SH-SY5Y (cell line): Measurements from ENCODE around the gene TMEM187.

Experiments used
- GATA2 ChIP-seq: IDR thresholded peaks from 2 replicates; pipeline ENCODE4 v1.6.1; 2011; ENCODE audit warnings: mild to moderate bottlenecking, low read depth, low read length
- GATA3 ChIP-seq: IDR thresholded peaks from 2 replicates; pipeline ENCODE4 v1.6.1; 2011; ENCODE audit warnings: low read depth, mild to moderate bottlenecking, low read length, moderate library complexity

TMEM187 gene

DNA sequence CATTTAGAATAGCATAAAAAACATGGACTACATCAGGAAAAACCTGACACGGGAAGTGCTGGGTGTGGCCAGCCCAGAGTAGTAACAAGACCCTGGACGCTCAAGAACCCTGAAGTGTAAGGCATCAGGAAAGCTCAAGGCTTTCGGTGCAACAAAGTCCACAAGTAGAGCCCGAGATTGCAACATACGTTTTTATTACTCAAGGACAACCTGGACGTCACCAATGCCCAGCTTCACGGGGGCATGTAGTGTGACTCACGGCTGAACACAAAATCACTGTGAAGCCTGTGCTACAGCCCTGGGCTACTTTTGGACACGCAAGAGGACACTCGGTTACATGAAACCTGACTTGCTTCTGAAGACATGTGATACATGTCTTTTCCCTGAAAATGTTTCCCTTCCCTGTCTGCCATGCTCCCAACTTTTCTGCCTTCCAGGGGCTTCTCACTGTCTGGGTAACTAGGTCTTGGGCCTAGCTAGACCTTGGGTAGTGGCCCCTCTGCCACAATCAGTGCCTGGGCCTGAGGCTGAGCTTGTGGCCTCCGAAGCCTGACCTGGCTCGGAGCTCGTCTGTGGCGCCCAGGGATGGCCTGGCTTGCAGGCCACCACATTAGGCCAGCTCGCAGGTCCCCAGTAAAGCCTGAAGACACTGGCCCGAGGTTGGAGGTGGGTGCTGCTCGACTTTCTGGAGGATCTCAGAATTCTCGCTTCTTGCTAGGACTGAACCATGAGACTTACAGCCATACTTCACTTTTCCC, 38.0 kb downstream of the TMEM187 start:
- TF ChIP-seq GATA2 (no peak), GATA3 (no peak)

DNA sequence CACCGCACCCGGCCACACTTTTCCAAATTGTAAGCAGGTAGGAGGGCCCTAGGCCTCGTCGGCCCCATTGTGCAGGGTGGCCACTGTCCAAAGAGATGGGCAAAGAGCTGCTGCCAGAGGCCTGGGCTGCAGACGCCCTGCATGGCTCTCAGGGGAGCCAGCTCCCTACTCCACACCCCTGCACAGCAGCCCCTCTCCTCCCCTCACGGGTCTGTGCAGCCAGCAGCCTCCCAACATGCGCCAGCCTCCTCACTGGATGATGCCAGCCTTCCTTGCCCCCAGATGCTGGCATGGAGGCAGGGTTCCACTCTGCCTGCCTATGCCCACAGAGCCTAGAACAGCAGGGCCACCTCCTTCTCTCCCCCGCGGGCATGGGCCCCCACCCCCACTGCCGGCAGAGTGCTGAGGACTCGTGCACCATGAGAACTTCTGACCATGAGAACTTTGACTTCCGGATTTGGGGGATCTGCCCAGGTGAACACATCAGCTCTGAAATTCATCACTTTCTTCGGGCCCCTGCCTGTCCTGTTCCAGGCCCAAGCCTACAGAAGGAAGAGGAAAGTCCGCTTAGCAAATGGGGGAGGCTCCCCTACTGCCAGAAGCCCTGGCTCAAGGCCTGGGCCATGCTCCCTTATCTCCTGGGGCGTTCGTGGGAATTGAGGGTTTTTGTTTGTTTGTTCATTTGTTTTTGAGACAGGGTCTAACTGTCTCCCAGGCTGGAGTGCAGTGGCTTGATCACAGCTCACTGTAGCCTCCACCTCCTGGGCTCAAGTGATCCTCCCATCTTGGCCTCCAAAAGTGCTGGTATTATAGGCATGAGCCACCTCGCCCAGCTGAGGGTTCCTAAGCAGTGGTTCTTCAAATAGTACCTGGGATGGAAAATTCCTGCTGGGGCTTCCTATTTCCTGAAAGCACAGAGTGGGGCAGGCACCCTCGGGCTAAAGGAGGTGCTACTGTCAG, 39.1 kb downstream of the TMEM187 start:
- TF ChIP-seq GATA3 (no peak), GATA2 (no peak)

GRCh38 chrX:154012336-154012991, 39.9 kb downstream of the TMEM187 start:
- TF ChIP-seq GATA2 (no peak), GATA3 (no peak)

- no peak for TF ChIP-seq GATA2
- TF ChIP-seq GATA3: no peak
Observed at GRCh38 chrX:154013001-154013421, 40.5 kb downstream of the TMEM187 start.

- TF ChIP-seq GATA2: no peak
- no peak for TF ChIP-seq GATA3
Observed at GRCh38 chrX:154013614-154014360, 41.2 kb downstream of the TMEM187 start.

DNA sequence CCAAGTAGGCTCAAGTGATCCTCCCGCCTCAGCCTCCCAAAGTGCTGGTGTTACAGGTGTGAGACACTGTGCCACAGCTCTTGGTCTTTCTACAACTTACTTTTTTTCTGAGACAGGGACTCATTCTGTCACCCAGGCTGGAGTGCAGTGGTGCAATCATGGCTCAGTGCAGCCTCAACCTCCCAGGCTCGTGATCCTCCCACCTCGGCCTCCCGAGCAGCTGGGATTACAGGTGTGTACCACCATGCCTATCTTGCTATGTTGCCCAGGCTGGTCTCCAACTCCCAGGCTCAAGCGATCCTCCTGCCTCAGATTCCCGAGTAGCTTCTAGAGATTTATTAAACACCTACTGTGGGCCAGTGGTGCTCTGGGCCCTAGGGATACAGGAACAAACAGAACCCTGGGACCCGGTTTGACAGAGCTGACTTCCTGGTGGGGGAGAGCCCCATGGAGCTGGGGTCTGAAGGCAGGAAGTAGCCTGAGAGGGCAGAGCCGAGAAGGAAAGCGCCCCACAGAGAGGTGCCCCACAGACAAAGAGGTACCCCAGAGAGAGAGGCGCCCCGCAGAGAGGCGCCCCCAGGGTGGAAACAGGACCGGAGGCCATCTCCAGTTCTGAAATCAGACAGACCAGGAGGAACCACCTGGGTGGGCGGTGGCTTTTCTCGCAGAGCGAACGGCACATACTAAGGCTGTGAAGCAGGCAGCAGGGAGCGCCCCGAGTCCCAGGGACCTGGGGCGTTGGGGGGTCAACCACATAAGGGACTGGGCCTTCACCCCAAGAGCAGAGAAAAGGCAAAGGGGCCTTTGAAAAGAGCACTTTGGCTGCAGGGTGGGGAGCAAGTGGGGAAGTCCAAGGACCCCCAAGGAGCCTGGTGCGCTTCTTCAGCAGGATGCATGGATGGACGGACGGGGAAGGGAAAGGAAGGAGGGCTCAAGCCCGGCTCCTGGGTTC, 42.2 kb downstream of the TMEM187 start:
- TF ChIP-seq GATA3 (no peak), GATA2 (no peak)

DNA sequence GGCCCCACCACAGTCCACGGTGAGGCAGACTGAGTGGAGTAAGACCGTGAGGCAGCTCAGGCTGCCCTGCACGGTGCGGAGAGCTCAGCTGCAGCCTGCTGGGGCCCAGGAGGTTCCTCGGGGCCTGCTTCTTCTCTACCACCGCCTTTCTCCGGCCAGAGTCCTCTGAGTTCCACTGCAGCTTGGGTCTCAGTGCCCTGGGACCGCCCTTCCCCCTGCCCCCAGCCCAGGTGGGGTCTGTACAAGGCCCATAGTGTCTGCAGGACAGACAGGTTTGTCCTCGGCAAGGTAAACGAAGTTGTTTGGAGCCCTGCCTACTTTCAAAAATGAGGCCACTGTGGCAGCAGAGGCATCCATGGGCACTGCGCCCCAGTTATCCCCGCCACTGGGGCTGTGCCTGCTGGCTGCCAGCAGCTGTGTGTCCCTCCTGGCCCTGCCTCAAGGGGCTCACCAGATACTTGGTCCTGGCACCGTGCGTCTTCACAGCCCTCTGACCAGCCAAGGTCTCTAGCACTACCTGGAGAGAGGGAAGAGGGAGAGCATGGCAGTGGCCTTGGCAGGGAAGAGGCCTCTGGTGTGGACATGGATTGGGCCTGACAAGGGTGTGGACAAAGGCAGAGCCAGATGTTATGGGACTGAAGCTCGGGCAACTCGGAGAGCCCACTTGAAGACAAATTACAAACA, 43.2 kb downstream of the TMEM187 start:
- TF ChIP-seq GATA2 (no peak), GATA3 (no peak)

DNA sequence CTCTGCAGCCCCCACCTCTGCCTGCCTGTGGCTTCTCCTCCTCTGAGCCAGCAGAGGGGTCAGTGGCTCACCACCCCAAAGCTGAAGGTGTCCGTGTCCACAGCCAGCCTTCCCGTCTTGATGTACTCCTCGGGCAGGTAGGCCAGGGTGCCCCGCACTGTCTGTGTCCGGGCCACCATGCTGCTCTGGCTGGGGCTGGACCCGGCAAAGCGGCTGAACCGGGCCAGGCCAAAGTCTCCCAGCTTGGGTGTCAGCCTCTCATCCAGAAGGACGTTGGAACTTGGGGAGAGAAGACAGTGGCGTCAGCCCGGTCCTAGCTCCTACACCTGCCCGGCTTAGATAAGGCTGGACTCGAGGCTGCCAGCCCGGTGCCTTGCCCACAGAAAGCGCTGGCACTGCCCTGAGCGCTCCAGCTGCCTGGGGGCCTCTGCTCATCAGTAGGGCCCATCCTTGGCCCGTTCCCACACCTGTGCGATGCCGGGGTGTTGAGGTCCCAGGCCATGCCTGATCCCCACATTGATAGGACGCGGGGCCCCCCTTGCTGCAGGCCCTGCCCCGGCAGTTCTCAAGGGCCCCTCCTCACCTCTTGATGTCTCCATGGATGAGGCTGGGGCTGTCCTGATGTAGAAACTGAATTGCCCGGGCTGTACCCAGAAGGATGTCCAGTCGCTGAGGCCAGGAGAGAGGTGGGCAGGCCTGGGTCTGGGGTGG, 44.0 kb downstream of the TMEM187 start:
- no peak for TF ChIP-seq GATA2
- no peak for TF ChIP-seq GATA3

DNA sequence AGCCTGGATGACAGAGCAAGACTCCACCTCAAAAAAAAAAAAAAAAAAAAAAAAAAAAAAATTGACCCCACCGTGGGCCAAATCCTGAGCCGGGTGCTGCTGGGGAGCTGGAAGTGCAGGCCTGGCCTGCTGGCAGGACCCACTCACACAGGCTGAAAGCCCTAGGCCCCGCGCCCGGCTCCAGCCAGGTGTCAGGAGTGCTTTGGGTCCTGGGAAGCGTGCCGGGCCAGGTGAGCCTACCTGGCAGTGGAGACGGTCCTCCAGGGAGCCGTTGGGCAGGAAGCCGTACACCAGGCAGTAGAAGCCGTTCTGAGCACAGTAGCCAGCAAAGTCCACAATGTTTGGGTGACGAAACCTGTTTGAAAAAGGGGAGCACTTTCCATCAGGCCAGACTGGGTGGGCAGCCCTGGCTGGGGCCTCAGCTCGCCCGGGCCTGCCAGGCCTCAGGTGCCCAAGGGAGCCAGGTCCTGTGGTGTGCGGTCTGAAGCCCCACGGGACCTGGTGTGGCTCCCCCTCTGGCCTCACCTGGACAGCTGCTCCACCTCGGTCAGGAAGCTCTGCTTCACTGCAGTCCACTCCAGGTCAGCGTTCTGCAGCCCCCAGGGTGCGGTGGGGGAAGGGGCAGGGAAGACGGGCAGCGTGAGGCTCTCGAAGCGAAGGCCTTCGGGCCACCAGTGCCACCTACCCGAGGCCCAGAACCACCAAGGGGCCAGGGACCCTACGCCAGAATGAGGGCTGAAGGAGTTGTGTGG, 45.4 kb downstream of the TMEM187 start:
- TF ChIP-seq GATA2: no peak
- no peak for TF ChIP-seq GATA3

- TF ChIP-seq GATA3: no peak
- no peak for TF ChIP-seq GATA2
Observed at GRCh38 chrX:154018518-154019060, 46.0 kb downstream of the TMEM187 start.
